HG03575 (cell line): ENCODE data around the gene CALM1.

Source experiments
- ATAC-seq: cut with Tn5 transposase; IDR thresholded peaks from one replicate; pipeline ENCODE4 v1.9.1; 2021; ENCODE audit not compliant: unreplicated experiment, insufficient number of reproducible peaks, low FRiP score; ENCODE audit errors: extremely low read depth

Gene CALM1

GRCh38 chr14:90405101-90405500, 8.3 kb downstream of the CALM1 start:
- no peak for ATAC-seq

- ATAC-seq: no peak
Measured at GRCh38 chr14:90405755-90406154, 8.9 kb downstream of the CALM1 start.

DNA sequence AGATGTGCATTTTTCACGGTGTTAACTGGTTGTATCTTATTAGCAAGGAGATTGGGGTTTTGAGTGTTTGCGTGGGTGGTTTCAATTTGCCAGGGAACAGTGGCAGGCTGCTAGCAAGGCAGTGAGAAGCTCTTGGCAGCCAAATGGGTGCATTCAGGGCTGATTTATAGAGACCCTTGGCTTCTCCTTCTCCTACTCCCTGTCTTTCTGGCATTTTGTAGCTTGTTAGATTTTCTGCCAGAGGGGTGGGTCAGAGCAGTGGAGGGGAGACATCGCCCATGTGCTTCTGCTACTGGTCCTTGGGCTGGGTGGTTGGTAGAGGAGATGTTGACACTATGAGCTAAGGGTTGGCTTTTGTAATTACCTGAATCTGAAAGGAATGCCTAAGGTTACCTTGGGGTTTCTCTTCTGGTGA, 9.6 kb downstream of the CALM1 start:
- no peak for ATAC-seq

- no peak for ATAC-seq
Measured at GRCh38 chr14:90407230-90407629, 10.4 kb downstream of the CALM1 start.

GRCh38 chr14:90408713-90409112, 11.9 kb downstream of the CALM1 start:
- no peak for ATAC-seq

DNA sequence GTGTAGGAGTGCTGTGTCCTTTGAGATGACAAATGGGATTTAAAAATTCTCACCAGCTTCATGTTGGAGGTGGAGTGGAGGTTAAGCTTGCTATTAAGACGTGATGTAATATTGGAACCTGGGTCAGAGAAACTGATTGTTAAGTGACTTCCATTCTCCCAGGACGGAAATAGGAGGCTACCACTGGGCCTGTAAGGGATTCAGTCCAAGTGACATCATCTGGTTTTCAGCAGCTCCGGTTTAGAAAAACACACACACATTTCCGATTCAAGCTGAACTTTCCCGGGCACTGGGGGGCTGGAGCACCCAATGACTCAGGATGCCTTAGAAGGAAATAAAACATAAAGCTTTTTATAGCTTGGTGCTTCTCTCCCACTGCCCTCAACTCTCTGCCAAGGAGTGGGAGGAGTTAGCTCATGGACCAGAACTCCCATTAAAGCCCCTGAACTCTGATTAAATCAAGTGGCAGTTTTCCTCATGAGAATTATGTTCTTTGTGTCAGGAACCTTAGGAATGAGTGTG, 12.4 kb downstream of the CALM1 start:
- no peak for ATAC-seq

GRCh38 chr14:90412058-90412457, 15.2 kb downstream of the CALM1 start:
- no peak for ATAC-seq

DNA sequence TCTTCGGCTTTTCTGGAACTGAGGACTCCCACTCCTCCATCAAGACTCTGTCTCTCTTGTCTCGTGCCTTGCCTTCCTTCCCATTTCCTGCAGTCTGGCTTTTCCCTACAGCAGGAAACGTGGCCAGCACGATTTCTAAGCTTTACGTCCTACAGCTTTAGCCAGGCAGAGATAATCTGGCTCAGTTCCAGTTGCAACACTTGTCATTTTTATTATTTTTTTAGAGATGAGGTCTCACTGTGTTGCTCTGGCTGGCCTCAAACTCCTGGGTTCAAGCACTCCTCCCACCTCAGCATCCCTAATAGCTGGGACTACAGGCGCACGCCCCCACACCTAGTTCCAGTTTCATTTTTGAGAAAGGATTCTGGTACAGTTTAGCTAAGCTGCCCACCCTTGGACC, 19.9 kb downstream of the CALM1 start:
- no peak for ATAC-seq

GRCh38 chr14:90418053-90418452, 21.2 kb downstream of the CALM1 start:
- ATAC-seq: no peak

- no peak for ATAC-seq
Measured at GRCh38 chr14:90419200-90419599, 22.4 kb downstream of the CALM1 start.

- no peak for ATAC-seq
Measured at GRCh38 chr14:90421001-90421631, 24.3 kb downstream of the CALM1 start.

- ATAC-seq: no peak
Measured at GRCh38 chr14:90421632-90422020, 24.8 kb downstream of the CALM1 start.

GRCh38 chr14:90423166-90423565, 26.3 kb downstream of the CALM1 start:
- no peak for ATAC-seq

DNA sequence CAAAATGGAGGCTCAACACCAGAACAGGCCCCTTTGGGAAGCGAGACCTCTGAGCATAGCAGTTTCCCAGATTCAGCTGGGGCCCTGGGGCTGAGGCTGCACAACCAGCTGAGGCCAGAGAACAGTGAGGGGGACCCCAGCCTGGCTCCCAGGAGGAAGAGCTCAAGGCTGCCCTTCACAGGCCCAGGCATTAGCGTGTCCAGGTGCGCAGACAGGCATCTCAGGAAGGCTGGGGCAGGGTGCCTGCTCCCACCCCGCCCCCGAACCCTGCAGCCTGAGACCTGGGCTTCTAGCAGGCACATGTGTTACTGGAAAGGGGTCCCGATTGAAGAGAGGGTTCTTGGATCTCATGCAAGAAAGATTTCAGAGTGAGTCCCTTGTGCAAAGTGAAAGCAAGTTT, 27.2 kb downstream of the CALM1 start:
- no peak for ATAC-seq

GRCh38 chr14:90424686-90425372, 28.0 kb downstream of the CALM1 start:
- no peak for ATAC-seq

GRCh38 chr14:90425373-90425879, 28.6 kb downstream of the CALM1 start:
- ATAC-seq: no peak

- no peak for ATAC-seq
Measured at GRCh38 chr14:90426031-90426540, 29.3 kb downstream of the CALM1 start.

GRCh38 chr14:90426663-90427062, 29.8 kb downstream of the CALM1 start:
- ATAC-seq: no peak

DNA sequence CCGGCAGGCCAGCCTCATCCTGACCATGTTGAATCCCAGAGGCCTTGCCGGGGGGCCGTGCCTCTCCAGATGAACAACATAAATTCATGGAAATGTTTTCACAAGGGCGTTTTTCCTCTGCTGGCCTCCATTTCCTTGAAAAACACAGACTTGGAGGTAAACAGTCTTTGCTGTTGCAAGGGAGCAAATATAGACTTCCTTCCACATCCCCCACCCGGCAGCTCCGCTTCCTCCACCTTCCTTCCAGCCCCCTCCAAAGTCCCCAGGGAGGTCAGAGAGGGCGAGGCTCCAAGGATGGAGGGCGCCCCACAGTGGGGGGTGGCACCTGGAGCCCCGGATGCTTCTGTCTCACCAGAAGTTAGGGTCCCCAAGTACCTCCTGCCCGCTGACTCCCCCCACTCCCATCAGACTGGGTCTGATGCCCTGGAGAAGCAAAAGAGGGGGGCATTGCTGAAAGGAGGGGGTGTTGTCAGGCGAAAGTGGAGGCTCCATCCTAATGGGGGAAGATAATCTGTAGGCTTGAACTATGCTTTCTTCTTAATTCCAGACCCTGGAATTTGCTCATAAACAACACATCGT, 31.1 kb downstream of the CALM1 start:
- no peak for ATAC-seq

DNA sequence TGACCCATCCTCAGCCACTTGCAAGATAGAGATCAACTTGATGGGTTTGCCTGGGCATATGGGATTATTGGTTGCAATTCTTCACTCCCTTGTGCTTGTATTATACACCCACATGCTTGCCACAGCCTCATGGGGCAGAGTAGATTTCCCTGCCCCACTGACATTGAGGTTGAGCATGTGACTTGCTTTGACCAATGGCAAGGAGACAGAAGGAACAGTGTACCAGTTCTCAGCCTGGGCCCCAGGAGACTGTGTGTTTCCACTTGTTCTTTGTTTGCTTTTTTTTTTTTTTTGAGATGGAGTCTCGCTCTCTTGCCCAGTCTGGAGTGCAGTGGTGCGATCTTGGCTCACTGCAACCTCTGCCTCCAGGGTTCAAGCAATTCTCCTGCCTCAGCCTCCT, 31.8 kb downstream of the CALM1 start:
- no peak for ATAC-seq
